Activated naive CD4-positive, alpha-beta T cell treated with anti-CD3 and anti-CD28 coated beads, Interleukin-2, amount 10 ng/mL, durations not matched to agents 7 days and 5 days (primary cell): ENCODE results near the gene CD101.
"Not testable (repeated sequence)": the region's sequence is repeated elsewhere in the genome, so short reads cannot be mapped to it uniquely, and the experiment has no call there.

Source experiments
- CTCF ChIA-PET: fragments of 350-600 bp; sonication (Branson Sonifier 250); formaldehyde crosslinking; loops from one replicate; lab custom pipeline; 2021; ENCODE audit warnings: antibody characterized with exemption; lab: Charles Lee
- DNase-seq: peaks from one replicate; pipeline ENCODE4 v3.0.0-alpha.2; 2020
- H3K27ac Mint-ChIP-seq: one replicate; pipeline ENCODE4 v1.8.0; 2021; ENCODE audit warnings: mild to moderate bottlenecking, moderate library complexity, mixed read lengths
- H3K27me3 Mint-ChIP-seq: one replicate; pipeline ENCODE4 v1.8.0; 2021; ENCODE audit warnings: mild to moderate bottlenecking, mixed read lengths
- H3K36me3 Mint-ChIP-seq: one replicate; pipeline ENCODE4 v1.8.0; 2021; ENCODE audit warnings: mixed read lengths
- H3K4me1 Mint-ChIP-seq: one replicate; pipeline ENCODE4 v1.8.0; 2021; ENCODE audit warnings: mixed read lengths
- H3K4me3 Mint-ChIP-seq: one replicate; pipeline ENCODE4 v1.8.0; 2021; ENCODE audit warnings: mild to moderate bottlenecking, moderate library complexity, mixed read lengths
- H3K9me3 Mint-ChIP-seq: one replicate; pipeline ENCODE4 v1.8.0; 2021; ENCODE audit warnings: mixed read lengths

CD101 gene

DNA sequence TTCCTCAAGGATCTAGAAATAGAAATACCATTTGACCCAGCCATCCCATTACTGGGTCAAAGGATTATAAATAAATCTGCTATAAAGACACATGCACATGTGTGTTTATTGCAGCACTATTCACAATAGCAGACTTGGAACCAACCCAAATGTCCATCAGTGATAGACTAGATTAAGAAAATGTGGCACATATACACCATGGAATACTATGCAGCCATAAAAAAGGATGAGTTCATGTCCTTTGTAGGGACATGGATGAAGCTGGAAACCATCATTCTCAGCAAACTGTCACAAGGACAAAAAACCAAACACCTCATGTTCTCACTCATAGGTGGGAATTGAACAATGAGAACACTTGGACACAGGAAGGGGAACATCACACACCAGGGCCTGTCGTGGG lies 21.3 kb upstream of the CD101 start:
- H3K27ac Mint-ChIP-seq, H3K9me3 Mint-ChIP-seq, CTCF ChIA-PET, H3K36me3 Mint-ChIP-seq, H3K4me3 Mint-ChIP-seq, H3K27me3 Mint-ChIP-seq, H3K4me1 Mint-ChIP-seq, DNase-seq: not testable (repeated sequence)

GRCh38 chr1:116981521-116982037 lies 20.0 kb upstream of the CD101 start:
- Mint-ChIP-seq H3K9me3 (no peaks in the 10 kb centered on the region), H3K36me3 (no peaks in the 10 kb centered on the region), H3K4me1 (peaks cover 13% of the 10 kb centered on the region), H3K27ac (no peak overlapping the region), H3K4me3 (no peak overlapping the region), H3K27me3 (no peaks in the 10 kb centered on the region)
- no peak for DNase-seq
- CTCF ChIA-PET: no interaction called here

GRCh38 chr1:116982319-116983004 lies 19.1 kb upstream of the CD101 start:
- H3K9me3 Mint-ChIP-seq: no peaks in the 10 kb centered on the region
- no peaks in the 10 kb centered on the region for H3K27me3 Mint-ChIP-seq
- no peak for DNase-seq
- H3K27ac Mint-ChIP-seq: no peak overlapping the region
- CTCF ChIA-PET: no interaction called here
- H3K4me1 Mint-ChIP-seq: peaks cover 22% of the 10 kb centered on the region
- H3K4me3 Mint-ChIP-seq: no peak overlapping the region
- no peaks in the 10 kb centered on the region for H3K36me3 Mint-ChIP-seq

DNA sequence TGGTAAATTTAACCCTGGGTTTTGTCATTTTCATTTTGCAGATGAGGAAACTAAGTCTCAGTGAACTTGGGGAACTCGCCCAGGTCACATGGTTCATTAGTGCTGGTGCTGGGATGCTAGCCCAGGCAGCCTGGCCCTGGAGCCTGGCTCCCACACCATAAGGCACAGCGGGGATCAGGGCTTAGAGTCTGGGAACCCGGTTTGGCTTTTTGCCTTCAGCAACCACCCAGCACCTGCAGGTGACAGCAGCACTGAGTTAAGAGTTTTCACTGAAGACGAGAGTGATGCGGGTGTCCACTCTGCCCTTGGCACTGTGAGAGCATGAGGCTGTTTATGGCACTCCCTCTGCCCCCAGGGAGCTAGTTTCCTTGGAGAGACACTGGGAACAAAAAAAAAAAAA lies 18.4 kb upstream of the CD101 start:
- Mint-ChIP-seq H3K4me1 (peaks cover 28% of the 10 kb centered on the region), H3K36me3 (no peaks in the 10 kb centered on the region), H3K27ac (no peak overlapping the region), H3K4me3 (no peak overlapping the region), H3K27me3 (no peaks in the 10 kb centered on the region), H3K9me3 (no peaks in the 10 kb centered on the region)
- no peak for DNase-seq
- CTCF ChIA-PET: no interaction called here

GRCh38 chr1:116983678-116984077 lies 17.9 kb upstream of the CD101 start:
- CTCF ChIA-PET: no interaction called here
- H3K4me1 Mint-ChIP-seq: peaks cover 34% of the 10 kb centered on the region
- no peak overlapping the region for H3K27ac Mint-ChIP-seq

GRCh38 chr1:116984406-116985160 lies 17.0 kb upstream of the CD101 start:
- no peaks in the 10 kb centered on the region for H3K36me3 Mint-ChIP-seq
- no peak overlapping the region for H3K27ac Mint-ChIP-seq
- H3K9me3 Mint-ChIP-seq: no peaks in the 10 kb centered on the region
- H3K27me3 Mint-ChIP-seq: no peaks in the 10 kb centered on the region
- H3K4me3 Mint-ChIP-seq: no peak overlapping the region
- DNase-seq: no peak
- CTCF ChIA-PET: interaction anchor here (3.0 kb wide), 1 partner anchor 259 kb away, joined by 13 read pairs; no protein-coding TSS in a partner anchor
- H3K4me1 Mint-ChIP-seq: peaks cover 35% of the 10 kb centered on the region

More at GRCh38 chr1:116983678-116984077, 17.9 kb upstream of the CD101 start:
- H3K36me3 Mint-ChIP-seq: no peaks in the 10 kb centered on the region
- no peak overlapping the region for H3K4me3 Mint-ChIP-seq
- no peaks in the 10 kb centered on the region for H3K27me3 Mint-ChIP-seq
- no peaks in the 10 kb centered on the region for H3K9me3 Mint-ChIP-seq
- DNase-seq: no peak

- no peaks in the 10 kb centered on the region for H3K36me3 Mint-ChIP-seq
- H3K4me1 Mint-ChIP-seq: peaks cover 48% of the 10 kb centered on the region
- H3K9me3 Mint-ChIP-seq: no peaks in the 10 kb centered on the region
- DNase-seq: peak; percentile 57
- H3K4me3 Mint-ChIP-seq: peak overlapping the region; percentile 64
- CTCF ChIA-PET: interaction anchor here (0.8 to 3.0 kb wide), 5 partner anchors 18 to 261 kb away, joined by 3 to 13 read pairs (median 3); no protein-coding TSS in a partner anchor
- no peaks in the 10 kb centered on the region for H3K27me3 Mint-ChIP-seq
- H3K27ac Mint-ChIP-seq: peak overlapping the region; percentile 88
These were observed 14.9 kb upstream of the CD101 start for GRCh38 chr1:116986421-116987255.

- Mint-ChIP-seq H3K36me3 (no peaks in the 10 kb centered on the region), H3K27ac (peak overlapping the region; percentile 88), H3K27me3 (no peaks in the 10 kb centered on the region), H3K4me3 (peak overlapping the region; percentile 64), H3K4me1 (peaks cover 54% of the 10 kb centered on the region), H3K9me3 (no peaks in the 10 kb centered on the region)
- CTCF ChIA-PET: interaction anchor here (0.8 to 3.0 kb wide), 3 partner anchors 17 to 261 kb away, joined by 3 to 13 read pairs (median 5); no protein-coding TSS in a partner anchor
- DNase-seq: peak; percentile 83
These were observed 14.4 kb upstream of the CD101 start for GRCh38 chr1:116987256-116987555.

DNA sequence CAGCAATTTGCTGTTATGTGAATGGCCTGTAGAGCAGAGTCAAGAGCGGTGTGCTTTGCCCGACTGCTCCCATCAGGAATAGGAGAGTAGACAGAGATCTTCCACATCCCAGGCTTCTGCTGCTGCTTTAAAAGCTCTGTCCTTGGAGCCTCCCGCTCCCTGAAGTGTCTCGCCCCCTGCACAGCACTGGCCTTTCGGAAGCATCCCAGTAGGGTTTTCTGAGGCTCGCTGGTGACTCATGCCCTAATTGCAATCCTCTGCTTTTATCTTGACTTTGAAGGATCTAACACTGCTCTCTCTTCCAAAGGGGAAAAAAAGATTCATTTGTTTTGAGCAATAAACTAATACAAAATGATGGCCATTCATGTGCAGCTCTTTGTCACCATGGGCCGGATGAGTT lies 13.3 kb upstream of the CD101 start:
- Mint-ChIP-seq H3K9me3 (peaks cover 3% of the 10 kb centered on the region), H3K27me3 (no peaks in the 10 kb centered on the region), H3K36me3 (no peaks in the 10 kb centered on the region), H3K4me1 (peaks cover 56% of the 10 kb centered on the region), H3K27ac (no peak overlapping the region), H3K4me3 (no peak overlapping the region)
- no peak for DNase-seq
- CTCF ChIA-PET: no interaction called here

- H3K27me3 Mint-ChIP-seq: no peaks in the 10 kb centered on the region
- no peaks in the 10 kb centered on the region for H3K36me3 Mint-ChIP-seq
- no peak for DNase-seq
- no peak overlapping the region for H3K4me3 Mint-ChIP-seq
- peaks cover 3% of the 10 kb centered on the region for H3K9me3 Mint-ChIP-seq
- H3K27ac Mint-ChIP-seq: no peak overlapping the region
- CTCF ChIA-PET: interaction anchor here (0.7 kb wide), 1 partner anchor 264 kb away, joined by 3 read pairs; no protein-coding TSS in a partner anchor
- peaks cover 56% of the 10 kb centered on the region for H3K4me1 Mint-ChIP-seq
These were observed 12.7 kb upstream of the CD101 start for GRCh38 chr1:116988908-116989307.

GRCh38 chr1:116989835-116990234 lies 11.7 kb upstream of the CD101 start:
- DNase-seq: no peak
- no peak overlapping the region for H3K27ac Mint-ChIP-seq
- CTCF ChIA-PET: interaction anchor here (0.7 kb wide), 1 partner anchor 265 kb away, joined by 3 read pairs; no protein-coding TSS in a partner anchor
- no peaks in the 10 kb centered on the region for H3K27me3 Mint-ChIP-seq
- no peaks in the 10 kb centered on the region for H3K36me3 Mint-ChIP-seq
- peaks cover 3% of the 10 kb centered on the region for H3K9me3 Mint-ChIP-seq
- H3K4me3 Mint-ChIP-seq: no peak overlapping the region
- H3K4me1 Mint-ChIP-seq: peaks cover 50% of the 10 kb centered on the region

DNA sequence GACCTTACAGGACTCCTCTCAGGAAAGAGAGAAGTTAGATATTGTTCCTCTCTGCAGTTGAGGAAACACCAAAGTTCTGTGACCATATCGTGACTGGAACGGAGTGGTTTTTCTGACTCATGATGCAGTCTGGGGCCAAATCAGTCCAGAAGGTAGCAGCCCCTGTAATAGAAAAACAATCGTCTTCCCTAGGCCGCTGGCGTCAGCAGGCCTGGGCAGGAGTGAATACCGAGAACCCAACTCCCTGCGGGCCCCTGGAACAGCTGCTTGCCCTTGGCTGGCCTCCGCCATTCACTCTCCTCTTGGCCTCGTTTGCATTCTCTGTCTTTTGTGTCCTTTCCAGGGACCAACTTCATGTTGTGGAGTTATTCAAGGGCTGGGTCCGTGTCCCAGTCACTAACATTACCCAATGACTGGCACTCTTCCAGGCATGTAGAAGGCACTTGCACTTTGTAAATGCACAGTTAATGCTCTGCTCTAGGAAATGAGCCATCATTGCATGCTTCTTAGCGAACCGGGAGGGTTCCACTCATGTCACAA lies 10.9 kb upstream of the CD101 start:
- H3K4me3 Mint-ChIP-seq: no peak overlapping the region
- H3K9me3 Mint-ChIP-seq: peaks cover 3% of the 10 kb centered on the region
- H3K36me3 Mint-ChIP-seq: no peaks in the 10 kb centered on the region
- no peak for DNase-seq
- H3K27ac Mint-ChIP-seq: no peak overlapping the region
- CTCF ChIA-PET: no interaction called here
- peaks cover 50% of the 10 kb centered on the region for H3K4me1 Mint-ChIP-seq
- H3K27me3 Mint-ChIP-seq: peaks cover 3% of the 10 kb centered on the region

DNA sequence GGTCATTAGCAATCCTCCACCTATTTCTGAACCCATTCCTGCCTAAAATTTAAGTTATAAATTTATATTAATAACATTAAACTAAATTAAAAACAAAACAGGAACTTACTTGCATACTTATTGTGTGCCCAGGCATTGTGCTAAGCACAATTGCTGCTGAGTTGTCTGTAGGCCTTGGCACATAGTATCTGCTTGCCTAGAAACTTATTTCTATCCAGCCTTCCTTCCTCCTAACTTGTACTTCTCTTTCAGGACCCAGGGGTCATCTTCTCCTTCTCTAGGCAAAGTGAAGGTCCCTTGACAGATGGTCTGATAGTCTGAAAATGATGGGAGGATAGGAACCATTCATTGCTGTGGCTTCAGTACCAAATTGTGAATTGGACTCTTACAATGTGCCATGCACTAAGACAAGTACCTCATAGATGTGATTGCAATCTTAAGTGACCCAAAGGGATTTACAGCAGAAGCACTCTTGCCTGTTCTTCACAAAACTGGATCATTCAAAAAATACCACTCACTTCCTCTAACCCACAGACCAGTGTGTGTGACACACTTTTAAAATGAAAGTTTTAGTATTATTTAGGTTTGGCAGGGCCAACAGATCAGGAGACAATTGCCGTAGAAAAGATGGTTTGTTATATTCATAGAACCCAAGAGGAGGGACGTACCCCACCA lies 10.3 kb upstream of the CD101 start:
- Mint-ChIP-seq H3K9me3 (peaks cover 3% of the 10 kb centered on the region), H3K4me1 (peaks cover 45% of the 10 kb centered on the region), H3K27me3 (peaks cover 3% of the 10 kb centered on the region), H3K36me3 (no peaks in the 10 kb centered on the region), H3K27ac (peak overlapping the region; percentile 2), H3K4me3 (no peak overlapping the region)
- no peak for DNase-seq
- CTCF ChIA-PET: interaction anchor here (1.6 kb wide), 1 partner anchor 9 kb away, joined by 6 read pairs; no protein-coding TSS in a partner anchor
